H9 (cell line): ENCODE data around the gene SPEF2. TPM values are rescaled to one million over a fixed set of nuclear protein-coding genes. Genes with fewer than 3 reads are reported as not detected.

Experiments used
- DNase-seq: peaks from one replicate; pipeline ENCODE4 v3.0.0-alpha.2; 2017
- H2AFZ ChIP-seq: one replicate; pipeline ENCODE4 v1.6.1; 2013; ENCODE audit warnings: mild to moderate bottlenecking, low read length, control low read depth, moderate library complexity
- H2AK5ac ChIP-seq: 2 replicates; pipeline ENCODE4 v1.6.1; 2013; ENCODE audit warnings: low read length, control low read depth, mixed read lengths; ENCODE audit not compliant: insufficient read length
- H2BK120ac ChIP-seq: one replicate; pipeline ENCODE4 v1.6.1; 2013; ENCODE audit warnings: low read depth, mild to moderate bottlenecking, low read length, control low read depth, inconsistent platforms; ENCODE audit not compliant: poor library complexity, severe bottlenecking
- H2BK12ac ChIP-seq: 2 replicates; pipeline ENCODE4 v1.6.1; 2013; ENCODE audit warnings: low read length, control low read depth, mixed read lengths, low read depth; ENCODE audit not compliant: insufficient read length
- H2BK15ac ChIP-seq: 2 replicates; pipeline ENCODE4 v1.6.1; 2013; ENCODE audit warnings: low read depth, low read length, control low read depth
- H2BK20ac ChIP-seq: one replicate; pipeline ENCODE4 v1.6.1; 2013; ENCODE audit warnings: low read depth, mild to moderate bottlenecking, low read length, control low read depth, inconsistent platforms; ENCODE audit not compliant: poor library complexity, severe bottlenecking
- H2BK5ac ChIP-seq: 2 replicates; pipeline ENCODE4 v1.6.1; 2013; ENCODE audit warnings: low read length, control low read depth, mixed read lengths; ENCODE audit not compliant: insufficient read length
- H3K14ac ChIP-seq: 2 replicates; pipeline ENCODE4 v1.6.1; 2013; ENCODE audit warnings: low read length, control low read depth; ENCODE audit not compliant: insufficient read depth
- H3K18ac ChIP-seq: 2 replicates; pipeline ENCODE4 v1.6.1; 2013; ENCODE audit warnings: low read depth, mild to moderate bottlenecking, mixed read lengths, low read length, control low read depth; ENCODE audit not compliant: insufficient read length
- H3K23ac ChIP-seq: 2 replicates; pipeline ENCODE4 v1.6.1; 2013; ENCODE audit warnings: low read length, control low read depth, mixed read lengths, low read depth; ENCODE audit not compliant: insufficient read length
- H3K23me2 ChIP-seq: 2 replicates; pipeline ENCODE4 v1.6.1; 2013; ENCODE audit warnings: low read depth, mild to moderate bottlenecking, mixed read lengths, low read length, control low read depth; ENCODE audit not compliant: insufficient read length, poor library complexity, severe bottlenecking
- H3K27ac ChIP-seq: 2 replicates; pipeline ENCODE4 v1.5.1; 2013; ENCODE audit warnings: low read length, control low read depth, mixed read lengths, low read depth; ENCODE audit not compliant: insufficient read length
- H3K27me3 ChIP-seq: 2 replicates; pipeline ENCODE4 v1.6.1; 2013; ENCODE audit warnings: low read length, control low read depth, inconsistent platforms; ENCODE audit not compliant: insufficient read depth
- H3K4ac ChIP-seq: 2 replicates; pipeline ENCODE4 v1.6.1; 2013; ENCODE audit warnings: low read depth, mild to moderate bottlenecking, control low read depth, inconsistent platforms, low read length, moderate library complexity
- H3K4me1 ChIP-seq: 2 replicates; pipeline ENCODE4 v1.6.1; 2013; ENCODE audit warnings: low read length, control low read depth, inconsistent platforms; ENCODE audit not compliant: insufficient read depth
- H3K4me2 ChIP-seq: 2 replicates; pipeline ENCODE4 v1.6.1; 2013; ENCODE audit warnings: low read length, control low read depth, mixed read lengths; ENCODE audit not compliant: insufficient read length, insufficient read depth
- H3K56ac ChIP-seq: 2 replicates; pipeline ENCODE4 v1.6.1; 2013; ENCODE audit warnings: low read depth, mild to moderate bottlenecking, mixed read lengths, low read length, control low read depth; ENCODE audit not compliant: insufficient read length
- H3K79me1 ChIP-seq: 2 replicates; pipeline ENCODE4 v1.6.1; 2013; ENCODE audit warnings: low read depth, mild to moderate bottlenecking, moderate library complexity, low read length, control low read depth, inconsistent platforms; ENCODE audit not compliant: insufficient read depth, poor library complexity, severe bottlenecking
- H3K79me2 ChIP-seq: 2 replicates; pipeline ENCODE4 v1.6.1; 2013; ENCODE audit warnings: low read length, control low read depth, inconsistent platforms; ENCODE audit not compliant: insufficient read depth
- H3K9ac ChIP-seq: 2 replicates; pipeline ENCODE4 v1.6.1; 2013; ENCODE audit warnings: low read length, control low read depth, mixed read lengths; ENCODE audit not compliant: insufficient read length; ENCODE audit errors: extremely low read depth
- H3K9me3 ChIP-seq: one replicate; pipeline ENCODE4 v1.6.1; 2013; ENCODE audit warnings: low read depth, low read length, inconsistent platforms; ENCODE audit not compliant: control insufficient read depth
- H3T11ph ChIP-seq: one replicate; pipeline ENCODE4 v1.6.1; 2013; ENCODE audit warnings: mild to moderate bottlenecking, low read length, control low read depth, inconsistent platforms
- H4K20me1 ChIP-seq: one replicate; pipeline ENCODE4 v1.6.1; 2013; ENCODE audit not compliant: control insufficient read depth, insufficient read length, insufficient read depth
- H4K5ac ChIP-seq: 2 replicates; pipeline ENCODE4 v1.6.1; 2013; ENCODE audit warnings: low read depth, mild to moderate bottlenecking, mixed read lengths, low read length, control low read depth; ENCODE audit not compliant: insufficient read length
- H4K8ac ChIP-seq: replicated peaks from 2 replicates; pipeline ENCODE4 v1.6.1; 2013; ENCODE audit warnings: low read length, control low read depth, mixed read lengths, low read depth; ENCODE audit not compliant: insufficient read length
- H4K91ac ChIP-seq: 2 replicates; pipeline ENCODE4 v1.6.1; 2013; ENCODE audit warnings: low read depth, mild to moderate bottlenecking, moderate library complexity, mixed read lengths, low read length, control low read depth; ENCODE audit not compliant: insufficient read length
- H3K27ac Mint-ChIP-seq, 3 experiments: 2 replicates in 2 of 3; 3 replicates in 1 of 3; pipeline ENCODE4 v1.8.0; 2020 to 2021; ENCODE audit warnings: mixed read lengths in 3 of 3, mild to moderate bottlenecking in 1 of 3, moderate library complexity in 1 of 3
- H3K27me3 Mint-ChIP-seq: 2 replicates; pipeline ENCODE4 v1.8.0; 2021; ENCODE audit warnings: low read depth, mild to moderate bottlenecking, moderate library complexity, mixed read lengths
- H3K36me3 Mint-ChIP-seq, 3 experiments: 2 replicates in 2 of 3; 3 replicates in 1 of 3; pipeline ENCODE4 v1.8.0; 2020 to 2021; ENCODE audit warnings: low read depth in 3 of 3, mixed read lengths in 3 of 3; ENCODE audit not compliant: insufficient read depth in 1 of 3
- H3K4me1 Mint-ChIP-seq, 2 experiments: 2 replicates each; pipeline ENCODE4 v1.8.0; 2020; ENCODE audit warnings: mixed read lengths in 2 of 2
- H3K4me3 Mint-ChIP-seq, 2 experiments: 2 replicates in 1 of 2; 3 replicates in 1 of 2; pipeline ENCODE4 v1.8.0; 2020 to 2021; ENCODE audit warnings: mild to moderate bottlenecking in 2 of 2, mixed read lengths in 2 of 2, moderate library complexity in 1 of 2
- H3K9me3 Mint-ChIP-seq, 2 experiments: 2 replicates in 1 of 2; 3 replicates in 1 of 2; pipeline ENCODE4 v1.8.0; 2020; ENCODE audit warnings: mild to moderate bottlenecking in 2 of 2, mixed read lengths in 2 of 2, moderate library complexity in 1 of 2
- WGBS: extraction: QIAGEN DNeasy Blood & Tissue Kit; methylation state at CpG from one replicate; pipeline ENCODE4 v1.1.7; 2013; ENCODE audit warnings: missing lambda C conversion rate, low lambda C conversion rate, mixed read lengths; ENCODE audit not compliant: insufficient read length; ENCODE audit errors: extremely low coverage; 5-methylcytosine and 5-hydroxymethylcytosine counted together
- total RNA-seq: library from RNA; stranded (reverse); gene quantifications from 2 replicates; pipeline ENCODE4 v1.2.1, GENCODE V29; 2021
- TF ChIP-seq, protein P1 (sequence below): fragments of 200-600 bp; sonication (generic); conservative IDR thresholded peaks from 3 replicates; pipeline ENCODE4 v1.8.0; 2021; ENCODE audit warnings: antibody characterized with exemption, mild to moderate bottlenecking

The SPEF2 gene
- total RNA-seq, 1 experiment from 2014 or later: 1.0 TPM

DNA sequence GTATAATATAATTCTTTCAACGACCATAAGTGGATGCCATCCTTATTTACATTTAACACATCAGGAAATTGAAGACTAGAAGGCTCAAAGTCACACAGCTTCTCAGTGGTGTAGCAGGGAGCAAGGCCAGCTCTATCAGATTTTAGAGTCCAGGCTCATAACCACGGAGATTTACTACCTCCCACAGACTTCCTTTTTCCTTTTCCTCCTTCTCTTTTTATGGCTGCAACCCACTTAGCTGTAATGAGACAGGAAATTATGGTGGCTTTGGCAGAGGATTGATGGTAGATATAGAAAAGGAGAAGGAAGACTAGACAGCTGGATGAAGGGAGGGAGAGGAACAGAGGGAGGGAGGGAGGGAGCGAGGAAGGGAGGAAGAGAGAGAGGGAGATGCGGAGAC, 47.4 kb downstream of the SPEF2 start:
- Histone ChIP-seq H4K91ac (no peak overlapping the region), H3K4ac (no peak overlapping the region), H2AFZ (no peak overlapping the region), H2BK5ac (no peak overlapping the region), H2BK20ac (no peak overlapping the region), H4K8ac (no peak overlapping the region), H2AK5ac (no peak overlapping the region), H3K14ac (no peak overlapping the region), H2BK12ac (no peak overlapping the region), H4K5ac (no peak overlapping the region), H3K23me2 (no peaks in the 10 kb centered on the region), H3K4me1 (no peaks in the 10 kb centered on the region), H2BK120ac (no peak overlapping the region), H3K27ac (no peak overlapping the region), H3K79me1 (no peaks in the 10 kb centered on the region), H3K23ac (no peak overlapping the region), H3K56ac (no peak overlapping the region), H3K9ac (no peak overlapping the region), H2BK15ac (no peak overlapping the region), H3K9me3 (no peaks in the 10 kb centered on the region), H3K18ac (no peak overlapping the region), H3K27me3 (no peaks in the 10 kb centered on the region), H3T11ph (no peak overlapping the region), H3K4me2 (no peak overlapping the region), H3K79me2 (no peaks in the 10 kb centered on the region), H4K20me1 (no peaks in the 10 kb centered on the region)
- Mint-ChIP-seq H3K27ac (no peak overlapping the region), H3K27me3 (peaks cover 20% of the 10 kb centered on the region), H3K4me1 (no peaks in the 10 kb centered on the region), H3K36me3 (no peaks in the 10 kb centered on the region), H3K9me3 (no peaks in the 10 kb centered on the region), H3K4me3 (no peak overlapping the region)
- TF ChIP-seq, protein P1, sequence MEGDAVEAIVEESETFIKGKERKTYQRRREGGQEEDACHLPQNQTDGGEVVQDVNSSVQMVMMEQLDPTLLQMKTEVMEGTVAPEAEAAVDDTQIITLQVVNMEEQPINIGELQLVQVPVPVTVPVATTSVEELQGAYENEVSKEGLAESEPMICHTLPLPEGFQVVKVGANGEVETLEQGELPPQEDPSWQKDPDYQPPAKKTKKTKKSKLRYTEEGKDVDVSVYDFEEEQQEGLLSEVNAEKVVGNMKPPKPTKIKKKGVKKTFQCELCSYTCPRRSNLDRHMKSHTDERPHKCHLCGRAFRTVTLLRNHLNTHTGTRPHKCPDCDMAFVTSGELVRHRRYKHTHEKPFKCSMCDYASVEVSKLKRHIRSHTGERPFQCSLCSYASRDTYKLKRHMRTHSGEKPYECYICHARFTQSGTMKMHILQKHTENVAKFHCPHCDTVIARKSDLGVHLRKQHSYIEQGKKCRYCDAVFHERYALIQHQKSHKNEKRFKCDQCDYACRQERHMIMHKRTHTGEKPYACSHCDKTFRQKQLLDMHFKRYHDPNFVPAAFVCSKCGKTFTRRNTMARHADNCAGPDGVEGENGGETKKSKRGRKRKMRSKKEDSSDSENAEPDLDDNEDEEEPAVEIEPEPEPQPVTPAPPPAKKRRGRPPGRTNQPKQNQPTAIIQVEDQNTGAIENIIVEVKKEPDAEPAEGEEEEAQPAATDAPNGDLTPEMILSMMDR: no peak
- no peak for DNase-seq
- no CpG with 5 or more reads among the region's 4 CpGs for WGBS
